NB4 (cell line): ENCODE data around the gene TBX5.

Source experiments
- DNase-seq: peaks from one replicate; pipeline ENCODE4 v3.0.0; 2010; ENCODE audit warnings: low read depth
- H3K4me3 ChIP-seq: one replicate; pipeline ENCODE4 v1.5.1; 2011; ENCODE audit warnings: mild to moderate bottlenecking, low read depth, low read length, moderate library complexity
- MAX ChIP-seq: IDR thresholded peaks from 2 replicates; pipeline ENCODE4 v1.6.1; 2011; ENCODE audit warnings: low read depth, low read length
- MYC ChIP-seq: IDR thresholded peaks from 2 replicates; pipeline ENCODE4 v1.6.1; 2011; ENCODE audit warnings: low read depth, low read length
- POLR2A ChIP-seq: IDR thresholded peaks from 2 replicates; pipeline ENCODE4 v1.6.1; 2011; ENCODE audit warnings: mild to moderate bottlenecking; ENCODE audit not compliant: insufficient read length; ENCODE audit errors: extremely low read depth
- TF ChIP-seq, protein P1 (sequence below): IDR thresholded peaks from one replicate; pipeline ENCODE4 v1.5.1; 2012; ENCODE audit warnings: low read depth, low read length

The TBX5 gene

DNA sequence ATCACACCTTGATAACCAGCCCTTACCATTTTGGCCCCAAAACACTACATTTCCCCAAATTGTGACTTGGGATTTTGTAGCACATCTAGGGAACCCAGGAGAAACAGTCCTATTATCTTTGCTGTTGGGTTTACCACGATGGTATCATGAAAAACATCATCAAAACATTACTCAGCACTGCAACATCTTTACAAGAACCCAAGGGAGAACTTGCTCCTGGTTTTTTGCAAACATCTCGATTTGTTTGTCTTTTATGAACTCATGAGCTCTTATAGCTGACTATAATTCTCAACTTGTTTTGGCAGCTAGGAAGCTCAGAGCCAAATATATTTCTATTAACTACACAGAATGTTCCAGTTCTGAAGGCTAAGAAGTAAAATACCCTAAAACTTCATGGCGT is 65.7 kb downstream of the TBX5 start:
- no peak for DNase-seq
- H3K4me3 ChIP-seq, result no peak overlapping the region
- TF ChIP-seq POLR2A (no peak), MYC (no peak), MAX (no peak)
- TF ChIP-seq, protein P1, sequence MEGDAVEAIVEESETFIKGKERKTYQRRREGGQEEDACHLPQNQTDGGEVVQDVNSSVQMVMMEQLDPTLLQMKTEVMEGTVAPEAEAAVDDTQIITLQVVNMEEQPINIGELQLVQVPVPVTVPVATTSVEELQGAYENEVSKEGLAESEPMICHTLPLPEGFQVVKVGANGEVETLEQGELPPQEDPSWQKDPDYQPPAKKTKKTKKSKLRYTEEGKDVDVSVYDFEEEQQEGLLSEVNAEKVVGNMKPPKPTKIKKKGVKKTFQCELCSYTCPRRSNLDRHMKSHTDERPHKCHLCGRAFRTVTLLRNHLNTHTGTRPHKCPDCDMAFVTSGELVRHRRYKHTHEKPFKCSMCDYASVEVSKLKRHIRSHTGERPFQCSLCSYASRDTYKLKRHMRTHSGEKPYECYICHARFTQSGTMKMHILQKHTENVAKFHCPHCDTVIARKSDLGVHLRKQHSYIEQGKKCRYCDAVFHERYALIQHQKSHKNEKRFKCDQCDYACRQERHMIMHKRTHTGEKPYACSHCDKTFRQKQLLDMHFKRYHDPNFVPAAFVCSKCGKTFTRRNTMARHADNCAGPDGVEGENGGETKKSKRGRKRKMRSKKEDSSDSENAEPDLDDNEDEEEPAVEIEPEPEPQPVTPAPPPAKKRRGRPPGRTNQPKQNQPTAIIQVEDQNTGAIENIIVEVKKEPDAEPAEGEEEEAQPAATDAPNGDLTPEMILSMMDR, result no peak

DNA sequence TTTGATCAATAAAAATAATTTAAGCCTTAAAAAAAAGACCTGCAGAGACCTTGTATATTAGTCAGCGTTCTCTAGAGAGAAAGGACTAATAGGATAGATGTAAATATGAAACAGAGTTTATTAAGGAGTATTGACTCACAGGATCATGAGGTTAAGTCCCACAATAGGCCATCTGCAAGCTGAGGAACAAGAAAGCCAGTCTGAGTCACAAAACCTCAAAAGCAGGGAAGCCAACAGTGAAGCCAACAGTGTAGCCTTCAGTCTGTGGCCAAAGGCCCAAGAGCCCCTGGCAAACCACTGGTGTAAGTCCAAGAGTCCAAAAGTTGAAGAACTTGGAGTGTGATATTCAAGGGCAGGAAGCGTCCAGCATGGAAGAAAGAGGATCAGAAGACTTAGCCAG is 66.3 kb downstream of the TBX5 start:
- TF ChIP-seq MYC, result no peak
- TF ChIP-seq, protein P1, result no peak
- TF ChIP-seq POLR2A, result no peak
- no peak for TF ChIP-seq MAX
- no peak overlapping the region for H3K4me3 ChIP-seq
- DNase-seq, result no peak

- DNase-seq, result peak; percentile 15
- H3K4me3 ChIP-seq, result no peak overlapping the region
- TF ChIP-seq POLR2A (no peak), MAX (no peak), MYC (no peak)
- TF ChIP-seq, protein P1, result no peak
Observed at GRCh38 chr12:114335607-114336006, 70.3 kb downstream of the TBX5 start.

DNA sequence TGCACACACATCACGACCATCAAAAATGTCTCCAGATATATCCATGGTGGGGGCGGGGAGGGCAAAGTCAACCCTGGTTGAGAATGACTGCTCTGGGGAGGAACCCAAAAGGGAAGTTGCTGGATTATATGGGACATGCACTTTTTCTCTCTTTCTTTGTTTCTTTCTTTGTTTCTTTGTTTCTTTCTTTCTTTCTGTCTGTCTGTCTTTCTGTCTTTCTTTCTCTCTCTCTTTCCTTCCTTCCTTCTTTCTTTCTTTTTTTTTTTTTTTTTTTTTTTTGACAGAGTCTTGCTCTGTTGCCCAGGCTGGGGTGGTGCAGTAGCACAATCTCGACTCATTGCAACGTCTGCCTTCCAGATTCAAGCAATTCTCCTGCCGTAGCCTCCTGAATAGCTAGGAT is 71.5 kb downstream of the TBX5 start:
- H3K4me3 ChIP-seq, result no peak overlapping the region
- TF ChIP-seq MYC (no peak), MAX (no peak), POLR2A (no peak)
- TF ChIP-seq, protein P1, result no peak
- DNase-seq, result no peak

GRCh38 chr12:114328292-114328691 is 77.7 kb downstream of the TBX5 start:
- no peak for DNase-seq
- TF ChIP-seq MAX, result no peak
- TF ChIP-seq, protein P1, result no peak
- TF ChIP-seq POLR2A, result no peak
- no peak for TF ChIP-seq MYC
- no peak overlapping the region for H3K4me3 ChIP-seq

GRCh38 chr12:114327765-114328164 is 78.2 kb downstream of the TBX5 start:
- H3K4me3 ChIP-seq, result no peak overlapping the region
- DNase-seq, result no peak
- TF ChIP-seq MYC (no peak), POLR2A (no peak)
- TF ChIP-seq, protein P1, result no peak
